Subcutaneous adipose tissue (tissue), 4 donors: Measurements from ENCODE around the gene PATJ. TPM values are rescaled to one million over a fixed set of nuclear protein-coding genes. Genes with fewer than 3 reads are reported as not detected.

ENCODE experiments used
- CTCF ChIP-seq: fragments of 450-650 bp; IDR thresholded peaks from one replicate; pipeline ENCODE4 v1.5.1; 2016; ENCODE audit warnings: low read depth, mild to moderate bottlenecking, control low read depth, antibody characterized with exemption, moderate library complexity
- total RNA-seq, 4 donors: library from RNA; depleted of rRNA; stranded (reverse); fragments of >200 nt; gene quantifications; one replicate each; pipeline ENCODE4 v1.1.0, GENCODE V29; 2016

PATJ gene
- total RNA-seq, 4 donors from 2014 or later = 12.2 to 21.6 (median 19.1) TPM

- TF ChIP-seq CTCF = no peak
Measured at GRCh38 chr1:62208087-62208486, 465.8 kb downstream of the PATJ start.

- TF ChIP-seq CTCF = no peak
Measured at GRCh38 chr1:62208970-62209369, 466.7 kb downstream of the PATJ start.

GRCh38 chr1:62209931-62210595, 467.8 kb downstream of the PATJ start:
- no peak for TF ChIP-seq CTCF

GRCh38 chr1:62210960-62211359, 468.7 kb downstream of the PATJ start:
- TF ChIP-seq CTCF = no peak

GRCh38 chr1:62212411-62212810, 470.1 kb downstream of the PATJ start:
- no peak for TF ChIP-seq CTCF

- TF ChIP-seq CTCF = no peak
Measured at GRCh38 chr1:62213075-62213914, 471.0 kb downstream of the PATJ start.

GRCh38 chr1:62218604-62219003, 476.3 kb downstream of the PATJ start:
- no peak for TF ChIP-seq CTCF
